HG03108 (cell line): ENCODE data around the gene PRPF38A.

ENCODE experiments used
- ATAC-seq: cut with Tn5 transposase; IDR thresholded peaks from one replicate; pipeline ENCODE4 v1.9.1; 2021; ENCODE audit warnings: moderate library complexity; ENCODE audit not compliant: unreplicated experiment

Gene PRPF38A

GRCh38 chr1:52455686-52456085 is 51.3 kb downstream of the PRPF38A start:
- ATAC-seq: no peak

GRCh38 chr1:52460694-52461093 is 56.3 kb downstream of the PRPF38A start:
- no peak for ATAC-seq

- ATAC-seq: no peak
Observed at GRCh38 chr1:52461821-52462220, 57.4 kb downstream of the PRPF38A start.

GRCh38 chr1:52463891-52464290 is 59.5 kb downstream of the PRPF38A start:
- no peak for ATAC-seq

- ATAC-seq: no peak
Observed at GRCh38 chr1:52469108-52469507, 64.7 kb downstream of the PRPF38A start.
